Rectal smooth muscle tissue (tissue), 1 donor: ENCODE results near the gene SULT4A1.
A peak's percentile ranks its signal among the peaks of the same experiment; 100 is the strongest.

Source experiments
- H3K27ac ChIP-seq: one replicate; pipeline ENCODE4 v1.7.0; 2013; ENCODE audit warnings: low read depth, low read length, inconsistent platforms
- H3K27me3 ChIP-seq: one replicate; pipeline ENCODE4 v1.7.0; 2013; ENCODE audit warnings: low read length; ENCODE audit not compliant: control insufficient read depth, insufficient read depth
- H3K36me3 ChIP-seq: one replicate; pipeline ENCODE4 v1.7.0; 2013; ENCODE audit warnings: low read length; ENCODE audit not compliant: control insufficient read depth, insufficient read depth
- H3K4me1 ChIP-seq: one replicate; pipeline ENCODE4 v1.7.0; 2013; ENCODE audit warnings: low read length; ENCODE audit not compliant: control insufficient read depth, insufficient read depth
- H3K4me3 ChIP-seq: one replicate; pipeline ENCODE4 v1.7.0; 2013; ENCODE audit warnings: low read length
- H3K9ac ChIP-seq: one replicate; pipeline ENCODE4 v1.7.0; 2013; ENCODE audit warnings: low read length

SULT4A1 gene

GRCh38 chr22:43833286-43834240 lies 28.8 kb downstream of the SULT4A1 start:
- Histone ChIP-seq H3K36me3 (no peaks in the 10 kb centered on the region), H3K9ac (no peak overlapping the region), H3K27ac (no peak overlapping the region), H3K27me3 (no peaks in the 10 kb centered on the region), H3K4me3 (no peak overlapping the region), H3K4me1 (no peaks in the 10 kb centered on the region)

- Histone ChIP-seq H3K4me3 (no peak overlapping the region), H3K27ac (no peak overlapping the region), H3K4me1 (no peaks in the 10 kb centered on the region), H3K36me3 (no peaks in the 10 kb centered on the region), H3K9ac (no peak overlapping the region), H3K27me3 (no peaks in the 10 kb centered on the region)
Measured at GRCh38 chr22:43832393-43833265, 29.7 kb downstream of the SULT4A1 start.

GRCh38 chr22:43831561-43832392 lies 30.5 kb downstream of the SULT4A1 start:
- peaks cover 3% of the 10 kb centered on the region for H3K4me1 ChIP-seq

GRCh38 chr22:43830931-43831560 lies 31.3 kb downstream of the SULT4A1 start:
- no peak overlapping the region for H3K27ac ChIP-seq
- no peaks in the 10 kb centered on the region for H3K36me3 ChIP-seq
- H3K4me1 ChIP-seq, result peaks cover 9% of the 10 kb centered on the region
- H3K4me3 ChIP-seq, result no peak overlapping the region
- no peak overlapping the region for H3K9ac ChIP-seq
- H3K27me3 ChIP-seq, result no peaks in the 10 kb centered on the region

More at GRCh38 chr22:43831561-43832392, 30.5 kb downstream of the SULT4A1 start:
- Histone ChIP-seq H3K36me3 (no peaks in the 10 kb centered on the region), H3K4me3 (no peak overlapping the region), H3K27ac (no peak overlapping the region), H3K27me3 (no peaks in the 10 kb centered on the region), H3K9ac (no peak overlapping the region)

GRCh38 chr22:43829904-43830851 lies 32.1 kb downstream of the SULT4A1 start:
- Histone ChIP-seq H3K4me1 (peaks cover 11% of the 10 kb centered on the region), H3K4me3 (no peak overlapping the region), H3K27me3 (no peaks in the 10 kb centered on the region), H3K9ac (no peak overlapping the region), H3K36me3 (no peaks in the 10 kb centered on the region), H3K27ac (no peak overlapping the region)

- peaks cover 11% of the 10 kb centered on the region for H3K4me1 ChIP-seq
- H3K4me3 ChIP-seq, result no peak overlapping the region
- no peaks in the 10 kb centered on the region for H3K36me3 ChIP-seq
- H3K27ac ChIP-seq, result no peak overlapping the region
- no peaks in the 10 kb centered on the region for H3K27me3 ChIP-seq
- H3K9ac ChIP-seq, result no peak overlapping the region
Measured at GRCh38 chr22:43828998-43829782, 33.1 kb downstream of the SULT4A1 start.

- H3K4me3 ChIP-seq, result no peak overlapping the region
- no peak overlapping the region for H3K27ac ChIP-seq
- H3K27me3 ChIP-seq, result no peaks in the 10 kb centered on the region
- peaks cover 11% of the 10 kb centered on the region for H3K4me1 ChIP-seq
- no peak overlapping the region for H3K9ac ChIP-seq
- H3K36me3 ChIP-seq, result no peaks in the 10 kb centered on the region
Measured at GRCh38 chr22:43828725-43828997, 33.7 kb downstream of the SULT4A1 start.

GRCh38 chr22:43827926-43828724 lies 34.2 kb downstream of the SULT4A1 start:
- H3K4me1 ChIP-seq, result peaks cover 11% of the 10 kb centered on the region
- no peak overlapping the region for H3K4me3 ChIP-seq
- no peaks in the 10 kb centered on the region for H3K27me3 ChIP-seq
- H3K27ac ChIP-seq, result no peak overlapping the region
- no peak overlapping the region for H3K9ac ChIP-seq
- H3K36me3 ChIP-seq, result no peaks in the 10 kb centered on the region

- Histone ChIP-seq H3K36me3 (no peaks in the 10 kb centered on the region), H3K9ac (no peak overlapping the region), H3K4me1 (peaks cover 11% of the 10 kb centered on the region), H3K27me3 (no peaks in the 10 kb centered on the region), H3K4me3 (peak overlapping the region; percentile 13), H3K27ac (peak overlapping the region; percentile 63)
Measured at GRCh38 chr22:43827003-43827735, 35.1 kb downstream of the SULT4A1 start.
